SJCRH30 (cell line): ENCODE measurements around the gene TNFSF9. TPM values are rescaled to one million over a fixed set of nuclear protein-coding genes. Genes with fewer than 3 reads are reported as not detected.

ENCODE experiments used
- DNase-seq, 2 experiments: peaks; one replicate each; pipeline ENCODE4 v3.0.0-alpha.2; 2015 to 2020
- H3K27ac ChIP-seq: fragments of 250-450 bp; sonication (Bioruptor Pico); 2 replicates; pipeline ENCODE4 v1.5.1; 2020; ENCODE audit warnings: mild to moderate bottlenecking, moderate library complexity
- H3K27me3 ChIP-seq: fragments of 250-450 bp; sonication (Bioruptor Pico); 2 replicates; pipeline ENCODE4 v1.5.1; 2020; ENCODE audit warnings: mild to moderate bottlenecking, moderate library complexity
- H3K36me3 ChIP-seq: fragments of 250-450 bp; sonication (Bioruptor Pico); 2 replicates; pipeline ENCODE4 v1.5.1; 2020; ENCODE audit warnings: mild to moderate bottlenecking, moderate library complexity
- H3K4me1 ChIP-seq: fragments of 250-450 bp; sonication (Bioruptor Pico); 2 replicates; pipeline ENCODE4 v1.5.1; 2020; ENCODE audit warnings: mild to moderate bottlenecking, moderate library complexity
- H3K4me3 ChIP-seq: fragments of 250-450 bp; sonication (Bioruptor Pico); 2 replicates; pipeline ENCODE4 v1.5.1; 2020; ENCODE audit warnings: mild to moderate bottlenecking, moderate library complexity
- H3K9me3 ChIP-seq: fragments of 250-450 bp; sonication (Bioruptor Pico); replicated peaks from 2 replicates; pipeline ENCODE4 v1.5.1; 2020; ENCODE audit warnings: mild to moderate bottlenecking, moderate library complexity
- total RNA-seq: library from RNA; depleted of rRNA; stranded (reverse); fragments of >200 nt; shearing (Covaris generic); gene quantifications from 2 replicates; pipeline ENCODE4 v1.2.3, GENCODE V29; 2014

Gene TNFSF9
- total RNA-seq, 1 experiment from 2014 or later, result not detected

GRCh38 chr19:6521718-6522646, 8.8 kb upstream of the TNFSF9 start:
- H3K27ac ChIP-seq, result no peak overlapping the region
- no peaks in the 10 kb centered on the region for H3K27me3 ChIP-seq
- H3K4me3 ChIP-seq, result no peak overlapping the region
- no peaks in the 10 kb centered on the region for H3K36me3 ChIP-seq
- no peaks in the 10 kb centered on the region for H3K4me1 ChIP-seq
- no peak for DNase-seq
- H3K9me3 ChIP-seq, result no peaks in the 10 kb centered on the region

GRCh38 chr19:6522712-6523111, 8.1 kb upstream of the TNFSF9 start:
- H3K27me3 ChIP-seq, result no peaks in the 10 kb centered on the region
- no peaks in the 10 kb centered on the region for H3K9me3 ChIP-seq
- DNase-seq, result no peak
- no peak overlapping the region for H3K4me3 ChIP-seq
- H3K4me1 ChIP-seq, result no peaks in the 10 kb centered on the region
- H3K27ac ChIP-seq, result no peak overlapping the region
- no peaks in the 10 kb centered on the region for H3K36me3 ChIP-seq

- Histone ChIP-seq H3K27ac (no peak overlapping the region), H3K27me3 (no peaks in the 10 kb centered on the region), H3K36me3 (no peaks in the 10 kb centered on the region), H3K4me3 (no peak overlapping the region), H3K4me1 (no peaks in the 10 kb centered on the region), H3K9me3 (no peaks in the 10 kb centered on the region)
- DNase-seq, result no peak
These were observed 6.5 kb upstream of the TNFSF9 start for GRCh38 chr19:6524311-6524710.

- H3K4me3 ChIP-seq, result no peak overlapping the region
These were observed 2.8 kb upstream of the TNFSF9 start for GRCh38 chr19:6527893-6528543.

GRCh38 chr19:6528544-6529121, 2.2 kb upstream of the TNFSF9 start:
- H3K27me3 ChIP-seq, result no peaks in the 10 kb centered on the region
- DNase-seq, result no peak
- H3K4me1 ChIP-seq, result no peaks in the 10 kb centered on the region
- H3K36me3 ChIP-seq, result no peaks in the 10 kb centered on the region
- no peaks in the 10 kb centered on the region for H3K9me3 ChIP-seq
- no peak overlapping the region for H3K27ac ChIP-seq
- no peak overlapping the region for H3K4me3 ChIP-seq

More at GRCh38 chr19:6527893-6528543, 2.8 kb upstream of the TNFSF9 start:
- no peak for DNase-seq
- no peak overlapping the region for H3K27ac ChIP-seq
- H3K9me3 ChIP-seq, result no peaks in the 10 kb centered on the region
- H3K27me3 ChIP-seq, result no peaks in the 10 kb centered on the region
- H3K4me1 ChIP-seq, result no peaks in the 10 kb centered on the region
- no peaks in the 10 kb centered on the region for H3K36me3 ChIP-seq

GRCh38 chr19:6529351-6529750, 1.5 kb upstream of the TNFSF9 start:
- no peaks in the 10 kb centered on the region for H3K27me3 ChIP-seq
- no peak for DNase-seq
- H3K9me3 ChIP-seq, result no peaks in the 10 kb centered on the region
- H3K27ac ChIP-seq, result no peak overlapping the region
- no peaks in the 10 kb centered on the region for H3K4me1 ChIP-seq
- no peak overlapping the region for H3K4me3 ChIP-seq
- H3K36me3 ChIP-seq, result no peaks in the 10 kb centered on the region

- Histone ChIP-seq H3K4me3 (no peak overlapping the region), H3K4me1 (no peaks in the 10 kb centered on the region), H3K27me3 (no peaks in the 10 kb centered on the region), H3K27ac (no peak overlapping the region), H3K9me3 (no peaks in the 10 kb centered on the region), H3K36me3 (no peaks in the 10 kb centered on the region)
- no peak for DNase-seq
These were observed 865 bp upstream of the TNFSF9 start for GRCh38 chr19:6529937-6530385.

- no peaks in the 10 kb centered on the region for H3K36me3 ChIP-seq
- no peak overlapping the region for H3K4me3 ChIP-seq
- no peak overlapping the region for H3K27ac ChIP-seq
- DNase-seq, result no peak
- no peaks in the 10 kb centered on the region for H3K9me3 ChIP-seq
- H3K4me1 ChIP-seq, result no peaks in the 10 kb centered on the region
- H3K27me3 ChIP-seq, result no peaks in the 10 kb centered on the region
These were observed 533 bp downstream of the TNFSF9 start for GRCh38 chr19:6531163-6531955.

- H3K9me3 ChIP-seq, result no peaks in the 10 kb centered on the region
- DNase-seq, result no peak
- no peak overlapping the region for H3K27ac ChIP-seq
- H3K27me3 ChIP-seq, result no peaks in the 10 kb centered on the region
- no peaks in the 10 kb centered on the region for H3K36me3 ChIP-seq
- H3K4me3 ChIP-seq, result no peak overlapping the region
- H3K4me1 ChIP-seq, result no peaks in the 10 kb centered on the region
These were observed 1.1 kb downstream of the TNFSF9 start for GRCh38 chr19:6531956-6532243.

- H3K4me1 ChIP-seq, result no peaks in the 10 kb centered on the region
- no peak overlapping the region for H3K4me3 ChIP-seq
- H3K27me3 ChIP-seq, result no peaks in the 10 kb centered on the region
- no peaks in the 10 kb centered on the region for H3K36me3 ChIP-seq
- H3K27ac ChIP-seq, result no peak overlapping the region
- DNase-seq, result no peak
- no peaks in the 10 kb centered on the region for H3K9me3 ChIP-seq
These were observed 1.6 kb downstream of the TNFSF9 start for GRCh38 chr19:6532244-6532999.

- Histone ChIP-seq H3K27me3 (no peaks in the 10 kb centered on the region), H3K36me3 (no peaks in the 10 kb centered on the region), H3K27ac (no peak overlapping the region), H3K4me1 (no peaks in the 10 kb centered on the region), H3K9me3 (no peaks in the 10 kb centered on the region), H3K4me3 (no peak overlapping the region)
- no peak for DNase-seq
These were observed 2.1 kb downstream of the TNFSF9 start for GRCh38 chr19:6533000-6533328.

GRCh38 chr19:6533746-6534418, 3.1 kb downstream of the TNFSF9 start:
- no peak for DNase-seq
- H3K27ac ChIP-seq, result no peak overlapping the region
- H3K9me3 ChIP-seq, result no peaks in the 10 kb centered on the region
- no peaks in the 10 kb centered on the region for H3K4me1 ChIP-seq
- H3K27me3 ChIP-seq, result no peaks in the 10 kb centered on the region
- no peaks in the 10 kb centered on the region for H3K36me3 ChIP-seq
- no peak overlapping the region for H3K4me3 ChIP-seq

- Histone ChIP-seq H3K9me3 (no peaks in the 10 kb centered on the region), H3K27me3 (no peaks in the 10 kb centered on the region), H3K36me3 (no peaks in the 10 kb centered on the region), H3K4me1 (no peaks in the 10 kb centered on the region), H3K4me3 (no peak overlapping the region), H3K27ac (no peak overlapping the region)
- DNase-seq, result no peak
These were observed 3.7 kb downstream of the TNFSF9 start for GRCh38 chr19:6534451-6535093.
